Pulmonary artery endothelial cell (primary cell): ENCODE results near the gene CCDC71L. TPM values are rescaled to one million over a fixed set of nuclear protein-coding genes. Genes with fewer than 3 reads are reported as not detected.

Source experiments
- DNase-seq: peaks from one replicate; pipeline ENCODE4 v3.0.0-alpha.2; 2011; ENCODE audit warnings: low read depth, low spot score
- total RNA-seq: library from RNA; depleted of rRNA; stranded (reverse); fragments of >200 nt; gene quantifications from 2 replicates; pipeline ENCODE4 v1.2.3, GENCODE V29; 2014

The CCDC71L gene
- total RNA-seq, 1 donor from 2014 or later, result 57.6 TPM

DNA sequence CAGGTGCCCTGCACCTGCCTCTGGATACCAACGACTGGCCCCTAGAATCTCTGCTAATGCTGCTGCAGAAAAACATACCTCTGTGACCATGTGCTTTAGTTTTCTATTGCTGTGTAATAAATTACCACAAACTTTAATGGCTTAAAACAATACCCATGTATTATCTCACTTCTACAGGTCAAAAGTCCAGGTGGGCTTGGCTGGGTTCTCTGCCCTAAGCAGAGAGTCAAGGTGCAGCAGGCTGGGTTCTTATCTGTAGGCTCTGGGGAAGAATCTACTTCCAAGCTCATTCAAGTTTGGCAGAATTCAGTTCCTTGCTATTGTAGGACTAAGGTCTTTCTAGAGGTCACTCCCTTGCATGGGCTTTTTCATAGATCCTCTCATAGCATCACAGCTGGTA lies 52.3 kb downstream of the CCDC71L start:
- no peak for DNase-seq

Other genes starting within 250 kb of the CCDC71L start
- 11.6 and 12.2 TPM in 2 replicates for gene PIK3CG, start 204.1 kb upstream of the CCDC71L start, total RNA-seq